Activated effector memory CD4-positive, alpha-beta T cell treated with Interleukin-2 at 50 U/mL for 16 hours (primary cell): ENCODE measurements around the gene ZNF138.

Experiments
- DNase-seq: peaks from one replicate; pipeline ENCODE4 v3.0.0-alpha.2; 2020

Gene ZNF138

DNA sequence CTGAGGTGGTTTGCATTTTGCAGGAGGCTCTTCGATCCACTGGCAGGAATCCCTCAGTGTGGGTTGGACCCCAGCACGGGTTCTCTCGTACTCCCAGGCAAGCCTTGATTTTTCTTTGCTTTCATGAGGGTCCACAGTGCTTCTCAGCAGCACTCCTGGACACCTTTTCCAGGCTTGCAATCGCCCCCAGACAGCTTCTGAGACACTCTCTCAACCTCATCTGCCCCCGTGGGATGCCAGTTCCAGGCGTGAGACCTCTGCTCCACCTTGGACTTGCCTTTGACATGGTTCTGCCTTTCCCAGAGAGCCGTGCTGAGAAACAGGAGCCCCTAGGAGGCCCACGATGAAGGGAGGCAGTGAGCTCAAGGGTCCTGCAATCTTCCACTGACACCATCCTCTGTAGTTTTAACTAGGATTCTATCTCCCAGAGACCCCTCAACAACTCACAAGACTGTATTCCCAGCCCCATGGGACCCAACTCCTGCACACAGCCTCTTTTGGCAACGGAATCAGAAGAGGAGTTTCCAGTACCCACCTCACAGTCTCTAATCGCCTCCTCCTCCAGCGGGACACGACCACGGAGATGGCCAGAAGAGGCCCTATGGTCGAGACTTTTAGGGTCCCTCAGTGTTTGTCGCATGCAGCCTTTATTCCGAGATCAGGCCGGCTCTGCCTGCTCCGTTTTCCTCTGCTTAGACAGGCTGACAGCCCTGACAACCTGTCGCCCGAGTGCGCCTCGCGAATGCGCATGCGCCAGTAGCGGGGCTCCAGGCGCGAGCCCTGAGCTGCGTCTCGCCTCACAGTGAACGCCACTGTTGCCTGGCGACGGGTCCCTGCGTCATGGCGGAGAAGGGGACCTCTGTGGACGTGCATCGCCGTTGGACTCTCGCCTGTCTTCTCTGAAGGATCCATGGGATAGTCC lies 82.8 kb downstream of the ZNF138 start:
- peak; percentile 37 for DNase-seq

DNA sequence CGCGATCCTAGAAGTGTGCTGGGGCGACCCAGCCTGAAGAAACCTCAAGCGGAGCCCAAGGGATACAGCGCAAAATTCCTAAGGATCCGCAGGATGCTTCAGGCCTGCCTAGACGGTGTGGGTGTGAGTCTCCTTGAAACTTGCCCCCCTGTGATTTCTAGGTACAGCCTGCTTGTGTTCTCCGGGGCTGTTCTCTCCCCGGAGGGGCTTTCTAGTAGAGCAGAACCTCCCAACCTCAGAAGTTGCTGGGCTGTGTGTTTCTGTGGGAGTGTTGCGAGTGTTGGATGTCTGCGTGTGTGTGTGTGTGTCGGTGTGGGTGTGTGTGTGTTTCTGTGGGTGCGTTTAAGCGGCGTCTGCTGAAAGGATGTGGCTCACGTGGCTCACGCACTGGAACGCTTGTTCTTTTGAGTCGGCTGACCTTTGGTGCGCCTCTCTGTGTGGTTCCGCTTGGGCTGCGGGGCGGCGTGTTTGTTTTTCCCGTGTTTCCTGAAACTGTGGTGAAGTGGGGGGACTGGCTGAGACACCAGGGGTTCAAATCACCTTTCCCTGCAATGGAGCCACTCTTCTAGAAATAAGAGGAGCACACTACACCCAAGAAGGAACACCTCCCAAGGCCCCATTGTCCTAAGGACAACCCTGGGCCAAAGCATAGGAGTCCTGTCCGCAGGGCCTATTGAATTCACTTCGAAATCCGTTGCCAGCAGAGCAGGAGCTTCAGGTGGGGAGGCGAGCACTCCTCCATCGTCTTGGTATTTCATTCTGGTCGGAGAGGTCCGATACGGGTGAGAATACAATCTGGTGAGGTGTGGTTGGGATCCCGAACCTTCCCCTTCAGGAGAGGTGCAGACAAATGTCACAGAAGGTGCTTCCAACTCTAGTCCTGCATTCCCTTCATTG lies 83.7 kb downstream of the ZNF138 start:
- no peak for DNase-seq

GRCh38 chr7:64878684-64879083 lies 84.5 kb downstream of the ZNF138 start:
- no peak for DNase-seq

DNA sequence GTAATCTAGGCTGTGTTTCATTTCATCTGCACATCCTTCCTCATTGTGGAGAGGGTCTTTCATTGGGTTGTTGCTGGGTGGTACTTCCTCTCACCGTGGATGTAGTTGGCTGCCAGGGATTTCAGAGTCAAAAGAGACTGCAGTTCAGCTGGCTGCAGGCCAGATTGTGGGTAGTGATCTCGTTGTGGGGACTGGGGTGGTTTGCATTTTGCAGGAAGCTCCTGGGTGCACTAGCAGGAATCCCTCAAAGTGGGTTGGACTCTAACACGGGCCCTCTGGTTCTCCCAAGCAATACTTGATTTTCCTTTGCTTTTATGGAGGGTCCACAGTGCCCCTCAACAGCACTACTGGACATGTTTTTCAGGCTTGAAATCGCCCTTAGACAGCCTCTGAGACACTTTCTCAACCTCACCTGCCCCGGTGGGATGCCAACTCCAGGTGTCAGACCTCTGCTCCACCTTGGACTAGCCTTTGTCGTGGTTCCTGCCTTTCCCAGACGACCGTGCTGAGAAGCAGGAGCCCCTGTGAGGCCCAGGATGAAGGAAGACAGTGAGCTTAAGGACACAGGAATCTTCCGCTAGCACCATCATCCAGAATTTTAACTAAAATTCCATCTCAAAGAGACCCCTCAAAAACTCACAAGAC lies 85.0 kb downstream of the ZNF138 start:
- no peak for DNase-seq

- DNase-seq: no peak
These were observed 85.6 kb downstream of the ZNF138 start for GRCh38 chr7:64879800-64880199.

- no peak for DNase-seq
These were observed 86.4 kb downstream of the ZNF138 start for GRCh38 chr7:64880322-64881297.

DNA sequence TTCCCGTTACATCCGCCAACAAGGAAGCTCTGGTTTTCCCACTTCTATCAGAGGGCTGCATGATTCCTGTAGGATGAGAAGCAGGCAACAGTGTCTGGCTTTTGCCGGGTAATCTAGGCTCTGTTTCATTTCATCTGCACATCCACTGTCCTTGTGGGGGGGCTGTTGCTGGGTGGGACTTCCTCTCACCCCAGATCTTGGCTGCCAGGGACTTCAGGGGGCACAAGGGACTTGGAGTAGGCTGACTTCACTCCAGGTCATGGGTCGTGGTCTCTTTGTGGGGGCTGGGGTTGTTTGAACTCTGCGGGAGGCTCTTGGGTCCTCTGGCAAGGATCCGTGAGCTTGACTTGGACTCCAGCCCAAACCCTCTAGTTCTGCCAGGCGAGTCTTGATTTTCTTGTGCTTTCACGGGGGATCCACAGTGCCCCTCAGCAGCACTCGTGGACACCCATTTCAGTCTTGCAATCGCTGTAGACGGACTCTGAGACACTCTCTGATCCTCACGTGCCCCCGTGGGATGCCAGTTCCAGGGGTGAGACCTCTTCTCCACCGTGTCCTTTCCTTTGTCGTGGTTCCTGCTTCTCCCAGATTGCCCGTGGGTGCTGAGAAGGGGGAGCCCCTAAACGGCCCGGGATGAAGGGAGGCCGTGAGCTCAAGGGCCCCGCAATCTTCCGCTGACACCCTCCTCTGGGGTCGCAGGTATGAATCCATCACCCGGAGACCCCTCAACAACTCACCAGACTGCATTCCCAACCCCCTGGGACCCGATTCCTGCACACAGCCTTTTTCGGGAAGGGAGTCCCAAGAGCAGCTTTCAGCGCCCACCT lies 87.4 kb downstream of the ZNF138 start:
- no peak for DNase-seq

- DNase-seq: no peak
These were observed 88.3 kb downstream of the ZNF138 start for GRCh38 chr7:64882341-64883112.
